HUES6 (cell line): ENCODE measurements around the gene POLR2J3.
"Not testable (repeated sequence)": the region's sequence is repeated elsewhere in the genome, so short reads cannot be mapped to it uniquely, and the experiment has no call there.

Experiments
- H3K27ac ChIP-seq: 2 replicates; pipeline ENCODE4 v1.7.0; 2013; ENCODE audit warnings: low read depth, mild to moderate bottlenecking, low read length, inconsistent platforms
- H3K27me3 ChIP-seq: 2 replicates; pipeline ENCODE4 v1.6.1; 2013; ENCODE audit warnings: low read length; ENCODE audit not compliant: control insufficient read depth, insufficient read depth
- H3K36me3 ChIP-seq: 2 replicates; pipeline ENCODE4 v1.6.1; 2013; ENCODE audit warnings: low read length; ENCODE audit not compliant: control insufficient read depth, insufficient read depth
- H3K4me1 ChIP-seq: 2 replicates; pipeline ENCODE4 v1.6.1; 2013; ENCODE audit warnings: low read length; ENCODE audit not compliant: control insufficient read depth, insufficient read depth
- H3K4me3 ChIP-seq: 2 replicates; pipeline ENCODE4 v1.5.1; 2013; ENCODE audit warnings: low read depth, low read length
- H3K9ac ChIP-seq: one replicate; pipeline ENCODE4 v1.6.1; 2013; ENCODE audit warnings: mild to moderate bottlenecking, low read length
- H3K9me3 ChIP-seq: 2 replicates; pipeline ENCODE4 v1.6.1; 2013; ENCODE audit warnings: low read depth, low read length; ENCODE audit not compliant: control insufficient read depth, insufficient read depth

The POLR2J3 gene

DNA sequence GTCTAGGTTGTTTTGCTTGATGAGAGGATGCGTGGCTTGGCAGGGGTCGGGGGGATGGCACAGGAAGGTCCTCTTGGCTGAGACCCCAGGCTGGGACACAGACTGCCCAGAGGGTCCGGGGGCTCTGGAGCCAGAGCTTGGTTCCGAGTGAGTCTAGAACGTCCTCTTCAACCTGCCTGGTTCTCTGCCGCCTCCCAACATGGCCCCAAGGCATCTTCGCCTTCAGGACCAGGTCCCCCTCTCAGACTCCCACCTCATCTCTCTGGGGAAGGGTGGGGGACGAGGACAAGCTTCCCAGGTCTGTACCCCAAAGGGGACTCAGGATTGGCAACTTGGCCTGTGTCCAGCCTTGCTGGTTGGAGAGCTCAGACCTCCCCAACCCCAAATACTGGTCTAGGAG lies 30.3 kb downstream of the POLR2J3 start:
- not testable (repeated sequence) for H3K9me3 ChIP-seq, H3K9ac ChIP-seq, H3K36me3 ChIP-seq, H3K27me3 ChIP-seq, H3K27ac ChIP-seq, H3K4me3 ChIP-seq, H3K4me1 ChIP-seq

DNA sequence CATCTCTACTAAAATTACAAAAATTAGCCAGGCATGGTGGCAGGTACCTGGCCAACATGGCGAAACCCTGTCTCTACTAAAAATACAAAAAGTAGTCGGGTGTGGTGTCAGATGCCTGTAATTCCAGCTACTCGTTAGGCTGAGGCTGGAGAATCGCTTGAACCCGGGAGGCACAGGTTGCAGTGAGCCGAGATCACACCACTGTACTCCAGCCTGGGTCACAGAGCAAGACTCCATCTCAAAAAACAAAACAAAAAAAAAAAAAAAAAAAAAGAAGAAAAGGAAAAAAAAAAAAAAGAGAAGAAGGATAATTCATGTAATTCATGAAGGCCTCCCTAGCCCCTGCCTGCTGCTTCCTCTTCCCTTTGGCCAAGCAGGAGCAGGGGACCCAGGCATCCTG lies 31.8 kb downstream of the POLR2J3 start:
- H3K9me3 ChIP-seq, H3K4me1 ChIP-seq, H3K27ac ChIP-seq, H3K36me3 ChIP-seq, H3K27me3 ChIP-seq, H3K4me3 ChIP-seq, H3K9ac ChIP-seq: not testable (repeated sequence)

DNA sequence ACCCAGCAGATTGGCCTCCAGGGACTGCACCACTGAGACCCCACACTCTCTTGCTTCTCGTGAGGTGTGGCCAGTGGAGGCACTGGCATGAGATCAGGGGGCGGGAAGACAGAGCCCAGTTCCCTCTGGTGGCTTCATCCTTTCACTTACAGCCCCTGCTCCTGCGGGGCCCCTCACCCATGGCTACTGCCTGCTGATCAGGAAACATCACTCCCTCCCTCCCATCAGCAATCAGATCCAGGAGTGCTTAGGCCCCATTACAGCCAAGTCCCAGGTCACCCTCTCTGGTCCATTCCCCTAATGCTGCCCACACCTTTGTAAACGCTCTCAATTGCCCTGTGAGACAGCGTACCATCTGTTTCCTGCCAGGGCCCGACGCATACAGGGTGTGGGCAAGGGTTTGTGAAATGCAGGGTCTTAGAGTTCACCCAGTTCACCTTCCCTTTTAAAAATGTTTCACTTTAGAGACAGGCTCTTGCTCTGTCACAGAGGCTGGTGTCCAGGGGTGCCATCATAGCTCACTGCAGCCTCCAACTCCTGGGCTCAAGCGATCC lies 37.2 kb downstream of the POLR2J3 start:
- H3K36me3 ChIP-seq, H3K27me3 ChIP-seq, H3K4me1 ChIP-seq, H3K4me3 ChIP-seq, H3K27ac ChIP-seq, H3K9ac ChIP-seq, H3K9me3 ChIP-seq: not testable (repeated sequence)

DNA sequence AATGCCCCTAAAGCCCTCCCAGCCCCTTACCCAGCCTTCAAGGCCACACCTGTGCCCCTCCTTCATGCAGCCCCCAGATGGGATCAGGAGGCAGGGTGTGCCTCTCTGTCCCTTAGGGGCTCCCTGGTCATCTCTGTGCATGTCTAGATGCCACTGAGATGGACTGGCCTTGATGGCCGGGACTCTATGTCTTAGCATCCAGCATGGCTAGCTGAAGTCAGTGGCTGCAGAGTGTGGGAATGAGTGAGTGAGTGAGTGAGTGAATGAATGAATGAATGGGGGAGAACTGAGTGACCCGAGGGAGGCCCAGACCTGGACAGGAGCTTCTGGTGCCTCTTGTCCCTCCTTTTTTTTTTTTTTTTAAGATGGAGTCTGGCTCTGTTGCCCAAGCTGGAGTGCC lies 40.3 kb downstream of the POLR2J3 start:
- not testable (repeated sequence) for H3K9ac ChIP-seq, H3K9me3 ChIP-seq, H3K27ac ChIP-seq, H3K4me1 ChIP-seq, H3K36me3 ChIP-seq, H3K4me3 ChIP-seq, H3K27me3 ChIP-seq

DNA sequence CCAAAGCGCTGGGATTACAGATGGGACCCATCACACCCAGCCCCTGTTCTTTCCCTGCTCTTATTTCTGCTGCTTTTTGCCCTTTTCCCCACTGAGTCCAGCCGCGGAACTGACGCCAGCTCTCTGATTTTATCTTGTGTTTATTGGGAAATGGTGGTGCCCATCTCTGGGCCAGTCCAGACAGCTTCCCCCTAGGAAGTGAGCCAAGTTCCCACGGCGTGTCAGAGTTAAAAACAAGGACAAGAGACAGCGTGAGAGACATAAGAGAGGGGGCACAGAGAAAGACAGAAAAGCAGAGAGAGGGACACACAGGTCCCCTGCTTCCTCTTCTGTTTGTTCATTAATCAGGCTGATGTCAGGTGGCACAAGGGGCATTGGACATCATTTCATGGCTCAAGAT lies 40.8 kb downstream of the POLR2J3 start:
- H3K4me1 ChIP-seq, H3K36me3 ChIP-seq, H3K27ac ChIP-seq, H3K27me3 ChIP-seq, H3K4me3 ChIP-seq, H3K9me3 ChIP-seq, H3K9ac ChIP-seq: not testable (repeated sequence)

DNA sequence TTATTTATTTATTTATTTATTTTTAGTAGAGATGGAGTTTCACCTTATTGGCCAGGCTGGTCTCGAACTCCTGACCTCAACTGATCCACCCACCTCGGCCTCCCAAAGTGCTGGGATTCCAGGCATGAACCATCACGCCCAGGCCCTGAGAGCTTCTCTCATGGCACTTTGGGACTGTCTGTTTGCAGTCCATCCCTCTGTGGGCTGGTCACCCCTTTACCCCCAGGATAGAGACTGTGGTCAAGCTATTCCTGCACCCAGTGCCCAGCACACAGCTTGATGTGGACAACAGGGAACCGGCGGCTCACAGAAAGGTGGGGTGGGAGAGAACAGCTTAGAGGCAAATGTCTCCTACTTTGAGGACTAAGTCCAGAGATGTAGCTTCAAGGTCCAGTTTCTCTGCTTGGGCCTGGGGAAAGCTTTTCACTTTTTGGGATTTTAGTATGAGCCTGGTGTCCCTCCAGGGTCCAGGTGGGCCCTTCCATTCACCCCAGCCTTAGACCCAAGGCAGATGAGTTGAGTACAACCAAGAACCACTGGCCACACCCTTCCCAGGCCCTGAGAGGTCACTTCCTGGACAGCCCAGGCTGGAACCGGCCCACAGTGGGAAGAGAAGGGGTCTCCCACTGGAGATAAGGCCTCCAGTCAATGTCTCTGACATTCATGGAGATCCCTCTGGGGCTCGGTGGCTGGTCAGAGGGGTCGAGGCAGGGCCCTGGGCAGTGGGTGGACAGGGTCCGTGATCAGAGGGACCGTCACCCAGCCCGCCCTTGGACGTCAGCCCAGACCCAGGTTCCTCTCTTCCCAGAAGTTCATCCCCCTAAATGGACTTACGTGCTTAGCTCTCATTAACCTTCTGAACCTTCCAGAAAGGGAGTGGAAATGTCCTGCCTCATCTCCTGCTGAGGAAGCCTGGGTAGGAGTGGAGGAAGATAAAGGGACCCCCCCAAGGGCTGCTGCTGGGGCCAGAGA lies 44.3 kb downstream of the POLR2J3 start:
- H3K9me3 ChIP-seq, H3K4me3 ChIP-seq, H3K36me3 ChIP-seq, H3K27ac ChIP-seq, H3K9ac ChIP-seq, H3K4me1 ChIP-seq, H3K27me3 ChIP-seq: not testable (repeated sequence)

DNA sequence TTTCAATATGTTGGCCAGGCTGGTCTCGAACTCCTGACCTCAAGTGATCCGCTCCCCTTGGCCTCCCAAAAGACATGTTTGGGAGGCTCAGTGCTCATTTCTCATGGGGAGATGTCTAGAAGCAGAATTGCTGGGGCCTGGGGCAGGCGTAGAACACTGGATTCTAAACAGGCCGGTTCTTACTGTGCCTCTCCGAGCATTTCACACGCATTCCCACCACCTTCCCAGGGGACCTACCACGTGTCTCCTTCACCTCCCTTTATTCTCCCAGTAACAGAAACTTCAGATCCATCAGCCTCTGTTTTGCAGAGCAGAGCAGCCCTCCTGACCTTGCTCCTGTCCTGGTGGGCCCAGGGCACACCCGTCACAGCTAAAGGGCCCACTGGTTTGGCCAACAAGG lies 45.2 kb downstream of the POLR2J3 start:
- not testable (repeated sequence) for H3K27me3 ChIP-seq, H3K9ac ChIP-seq, H3K4me1 ChIP-seq, H3K9me3 ChIP-seq, H3K27ac ChIP-seq, H3K4me3 ChIP-seq, H3K36me3 ChIP-seq

DNA sequence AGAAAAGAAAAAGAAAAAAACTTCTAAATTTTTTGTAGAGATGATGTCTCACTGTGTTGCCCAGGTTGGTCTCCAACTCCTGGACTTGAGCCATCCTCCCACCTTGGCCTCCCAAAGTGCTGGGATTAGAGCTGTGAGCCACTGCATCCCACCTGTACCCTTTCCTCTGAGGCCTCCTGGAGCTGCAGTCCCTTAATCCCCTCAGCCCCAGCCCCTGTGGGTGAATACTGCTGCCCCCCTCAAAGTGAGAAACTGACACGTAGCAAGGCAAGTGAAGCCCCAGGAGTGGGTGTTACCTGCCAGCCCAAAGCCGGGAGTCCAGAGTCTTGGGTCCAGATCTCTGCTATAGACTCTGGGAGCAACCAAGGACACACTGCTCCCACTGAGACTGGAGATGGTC lies 47.6 kb downstream of the POLR2J3 start:
- H3K4me3 ChIP-seq, H3K36me3 ChIP-seq, H3K27ac ChIP-seq, H3K27me3 ChIP-seq, H3K9me3 ChIP-seq, H3K9ac ChIP-seq, H3K4me1 ChIP-seq: not testable (repeated sequence)

DNA sequence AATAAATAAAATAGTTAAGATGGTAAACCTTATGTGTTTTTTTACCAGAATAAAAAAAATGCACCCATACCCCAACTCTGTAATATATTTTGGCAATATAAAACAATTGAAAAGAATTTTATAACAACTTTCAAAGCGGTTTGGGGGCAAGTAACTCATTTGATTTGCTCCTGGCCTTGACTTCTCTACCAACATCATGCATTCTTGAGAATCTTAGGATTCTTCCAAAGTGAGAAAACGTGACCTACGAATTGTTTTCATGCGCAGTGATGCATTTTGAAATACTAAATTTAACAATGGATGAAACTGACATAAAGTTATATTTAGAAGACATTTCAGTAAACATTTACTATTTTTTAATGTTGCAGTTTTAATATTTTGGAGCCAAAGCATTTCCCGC lies 51.6 kb downstream of the POLR2J3 start:
- H3K4me3 ChIP-seq, H3K9me3 ChIP-seq, H3K9ac ChIP-seq, H3K27ac ChIP-seq, H3K36me3 ChIP-seq, H3K4me1 ChIP-seq, H3K27me3 ChIP-seq: not testable (repeated sequence)

DNA sequence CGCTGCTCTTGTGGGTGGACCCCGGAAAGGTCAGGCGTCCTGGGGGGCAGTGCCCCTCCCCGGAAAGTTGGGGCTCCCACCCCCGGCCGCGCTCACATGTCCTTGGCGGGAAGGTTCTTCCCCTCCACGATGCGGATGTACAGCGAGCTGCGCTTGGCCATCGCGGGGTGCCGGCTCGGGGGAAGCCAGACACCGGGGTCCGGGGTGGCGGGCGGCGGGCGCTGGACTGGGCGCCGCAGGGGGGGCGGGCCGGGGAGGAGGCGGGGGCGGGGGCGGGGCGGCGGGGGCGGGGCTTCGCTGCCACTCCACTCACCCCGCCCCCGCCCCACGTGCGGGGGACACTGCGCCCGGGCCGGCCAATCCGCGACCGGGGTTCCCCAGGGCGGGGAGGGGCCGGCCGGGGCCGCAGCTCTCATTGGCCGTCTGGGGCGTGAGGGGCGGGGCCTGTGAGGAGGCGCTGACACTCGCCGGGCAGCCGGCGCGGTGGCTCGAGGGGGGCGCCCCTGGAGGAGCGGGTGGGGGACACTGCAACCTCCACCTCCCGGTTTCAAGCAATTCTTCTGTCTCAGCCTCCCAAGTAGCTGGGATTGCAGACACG lies 54.7 kb downstream of the POLR2J3 start, which contains the start of gene RASA4B:
TSS of gene RASA4B (minus strand) at position 228 of the 598 bp plus-strand sequence. CDS start at position 161, 67 bp downstream.
- not testable (repeated sequence) for H3K27ac ChIP-seq, H3K9me3 ChIP-seq, H3K36me3 ChIP-seq, H3K9ac ChIP-seq, H3K4me3 ChIP-seq, H3K27me3 ChIP-seq, H3K4me1 ChIP-seq
